OCI-LY7 (cell line): Measurements from ENCODE around the gene AHSG. TPM values are rescaled to one million over a fixed set of nuclear protein-coding genes. Genes with fewer than 3 reads are reported as not detected.

Experiments
- BruUV-seq: library from RNA; stranded (reverse); fragments of 400-500 nt; replicated peaks from 2 replicates; lab custom pipeline; 2021; lab: Mats Ljungman, UMichigan
- CTCF ChIA-PET: fragments of 300-600 bp; sonication (Branson Sonifier 250); formaldehyde crosslinking; loops from one replicate; lab custom pipeline; 2022; ENCODE audit warnings: antibody characterized with exemption; ENCODE audit not compliant: unreplicated experiment; lab: Charles Lee
- POLR2A ChIA-PET: fragments of 300-600 bp; sonication (Branson Sonifier 250); formaldehyde crosslinking; loops from one replicate; lab custom pipeline; 2022; ENCODE audit warnings: antibody characterized with exemption; lab: Charles Lee
- DNase-seq: peaks from one replicate; pipeline ENCODE4 v3.0.0-alpha.2; 2015; ENCODE audit warnings: low spot score
- H2AFZ ChIP-seq: fragments of 200-600 bp; sonication (generic), shearing (Covaris generic); 2 replicates; pipeline ENCODE4 v1.6.1; 2014; ENCODE audit warnings: mild to moderate bottlenecking, antibody characterized with exemption, low read length, moderate library complexity
- H3K27ac ChIP-seq: fragments of 200-600 bp; sonication (generic); 2 replicates; pipeline ENCODE4 v1.5.1; 2014; ENCODE audit warnings: mixed run types, low read depth, mild to moderate bottlenecking, moderate library complexity, low read length, inconsistent platforms; ENCODE audit not compliant: poor library complexity, severe bottlenecking
- H3K36me3 ChIP-seq: fragments of 200-600 bp; sonication (generic); 2 replicates; pipeline ENCODE4 v1.6.1; 2014; ENCODE audit warnings: mild to moderate bottlenecking, antibody characterized with exemption, low read length, moderate library complexity, mixed read lengths; ENCODE audit not compliant: insufficient read depth
- H3K4me1 ChIP-seq: fragments of 200-600 bp; sonication (generic); 2 replicates; pipeline ENCODE4 v1.5.1; 2014; ENCODE audit warnings: mild to moderate bottlenecking, low read length; ENCODE audit not compliant: insufficient read depth, poor library complexity, severe bottlenecking
- H3K4me2 ChIP-seq: fragments of 200-600 bp; sonication (generic); 2 replicates; pipeline ENCODE4 v1.6.1; 2014; ENCODE audit warnings: mild to moderate bottlenecking, low read length
- H3K4me3 ChIP-seq: fragments of 200-600 bp; sonication (generic); 2 replicates; pipeline ENCODE4 v1.5.1; 2014; ENCODE audit warnings: mild to moderate bottlenecking, low read depth, low read length; ENCODE audit not compliant: poor library complexity, severe bottlenecking
- H3K79me2 ChIP-seq: fragments of 200-600 bp; sonication (generic); 2 replicates; pipeline ENCODE4 v1.6.1; 2016; ENCODE audit warnings: low read depth, mild to moderate bottlenecking, low read length, moderate library complexity, mixed read lengths; ENCODE audit not compliant: insufficient read depth
- H3K9me2 ChIP-seq: fragments of 200-600 bp; sonication (generic); 2 replicates; pipeline ENCODE4 v1.6.1; 2016; ENCODE audit warnings: mild to moderate bottlenecking, low read length, mixed read lengths; ENCODE audit not compliant: insufficient read depth
- H3K9me3 ChIP-seq: fragments of 200-600 bp; sonication (generic); 2 replicates; pipeline ENCODE4 v1.6.1; 2014; ENCODE audit warnings: mild to moderate bottlenecking, mixed run types, low read length, mixed read lengths
- H4K20me1 ChIP-seq: fragments of 200-600 bp; sonication (generic); 2 replicates; pipeline ENCODE4 v1.6.1; 2014; ENCODE audit warnings: mild to moderate bottlenecking, antibody characterized with exemption, low read length, moderate library complexity, mixed read lengths; ENCODE audit not compliant: insufficient read depth
- EZH2phosphoT487 ChIP-seq: fragments of 200-600 bp; sonication (generic); IDR thresholded peaks from 2 replicates; pipeline ENCODE4 v1.6.1; 2018; ENCODE audit warnings: low read depth, borderline replicate concordance, mild to moderate bottlenecking, mixed run types, antibody characterized with exemption, low read length, moderate library complexity, mixed read lengths
- intact Hi-C: fragments of 100-400 bp; cut with micrococcal nuclease; formaldehyde crosslinking; loops from one replicate; pipeline ENCODE4 v1.10.0; 2022; ENCODE audit not compliant: unreplicated experiment
- total RNA-seq, 2 experiments: library from RNA; depleted of rRNA in 1 of 2; stranded (reverse); fragments of >200 nt in 1 of 2; shearing (Covaris generic) in 1 of 2; gene quantifications; 2 replicates each; pipeline ENCODE4 v1.2.3, GENCODE V29; 2014 to 2022
- TF ChIP-seq, protein P1 (sequence below): fragments of 200-600 bp; sonication (generic); conservative IDR thresholded peaks from 2 replicates; pipeline ENCODE4 v1.5.1; 2014; ENCODE audit warnings: mild to moderate bottlenecking, antibody characterized with exemption, low read length, moderate library complexity, mixed read lengths

The AHSG gene
- total RNA-seq, 2 experiments from 2014 or later = not detected

- Histone ChIP-seq H3K4me2 (no peak overlapping the region), H3K27ac (no peak overlapping the region), H3K9me2 (no peaks in the 10 kb centered on the region), H3K36me3 (peaks cover 12% of the 10 kb centered on the region; the same call in 1 of the 2 replicates), H3K4me1 (no peaks in the 10 kb centered on the region), H2AFZ (no peak overlapping the region), H3K4me3 (no peak overlapping the region), H4K20me1 (no peaks in the 10 kb centered on the region), H3K79me2 (no peaks in the 10 kb centered on the region), H3K9me3 (no peaks in the 10 kb centered on the region)
- no peak for DNase-seq
- BruUV-seq = no TSS peak
- POLR2A ChIA-PET = interaction anchor here (0.6 to 1.5 kb wide), 6 partner anchors 10 to 1009 kb away, joined by 3 to 4 read pairs (median 3); partner anchors contain the start of genes RPL39L and SENP2
- intact Hi-C loops = no loop called here
- no peak for TF ChIP-seq EZH2phosphoT487
- TF ChIP-seq, protein P1, sequence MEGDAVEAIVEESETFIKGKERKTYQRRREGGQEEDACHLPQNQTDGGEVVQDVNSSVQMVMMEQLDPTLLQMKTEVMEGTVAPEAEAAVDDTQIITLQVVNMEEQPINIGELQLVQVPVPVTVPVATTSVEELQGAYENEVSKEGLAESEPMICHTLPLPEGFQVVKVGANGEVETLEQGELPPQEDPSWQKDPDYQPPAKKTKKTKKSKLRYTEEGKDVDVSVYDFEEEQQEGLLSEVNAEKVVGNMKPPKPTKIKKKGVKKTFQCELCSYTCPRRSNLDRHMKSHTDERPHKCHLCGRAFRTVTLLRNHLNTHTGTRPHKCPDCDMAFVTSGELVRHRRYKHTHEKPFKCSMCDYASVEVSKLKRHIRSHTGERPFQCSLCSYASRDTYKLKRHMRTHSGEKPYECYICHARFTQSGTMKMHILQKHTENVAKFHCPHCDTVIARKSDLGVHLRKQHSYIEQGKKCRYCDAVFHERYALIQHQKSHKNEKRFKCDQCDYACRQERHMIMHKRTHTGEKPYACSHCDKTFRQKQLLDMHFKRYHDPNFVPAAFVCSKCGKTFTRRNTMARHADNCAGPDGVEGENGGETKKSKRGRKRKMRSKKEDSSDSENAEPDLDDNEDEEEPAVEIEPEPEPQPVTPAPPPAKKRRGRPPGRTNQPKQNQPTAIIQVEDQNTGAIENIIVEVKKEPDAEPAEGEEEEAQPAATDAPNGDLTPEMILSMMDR = no peak
- CTCF ChIA-PET = no interaction called here
Observed at GRCh38 chr3:186590580-186591295, 22.1 kb upstream of the AHSG start.

DNA sequence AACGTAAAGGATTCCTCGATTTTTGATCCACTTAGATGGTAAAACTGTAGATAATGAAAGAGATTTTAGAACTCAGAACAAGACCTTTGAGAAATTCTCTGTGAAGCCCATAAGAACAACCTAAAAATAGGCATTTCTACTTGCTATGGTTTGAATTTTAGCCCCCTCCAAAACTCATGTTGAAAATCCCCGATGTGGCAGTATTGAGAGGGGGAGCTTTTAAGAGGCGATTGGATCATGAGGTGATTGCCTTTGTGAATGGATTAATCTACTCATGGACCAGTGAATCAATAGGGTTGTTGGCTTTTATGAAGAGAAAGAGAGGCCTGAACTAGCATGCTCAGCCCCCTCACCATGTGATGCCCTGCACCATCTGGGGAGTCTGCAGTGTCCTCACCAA, 20.2 kb upstream of the AHSG start:
- Histone ChIP-seq H3K4me1 (no peaks in the 10 kb centered on the region), H3K79me2 (no peaks in the 10 kb centered on the region), H3K4me3 (no peak overlapping the region), H3K36me3 (peaks cover 3% of the 10 kb centered on the region; the same call in 1 of the 2 replicates), H3K4me2 (no peak overlapping the region), H4K20me1 (no peaks in the 10 kb centered on the region), H3K27ac (no peak overlapping the region), H2AFZ (no peak overlapping the region), H3K9me2 (no peaks in the 10 kb centered on the region), H3K9me3 (no peaks in the 10 kb centered on the region)
- no peak for DNase-seq
- TF ChIP-seq EZH2phosphoT487 = no peak
- TF ChIP-seq, protein P1 = no peak
- POLR2A ChIA-PET = interaction anchor here (1.6 kb wide), 1 partner anchor 20 kb away, joined by 5 read pairs; no protein-coding TSS in a partner anchor
- BruUV-seq = no TSS peak
- intact Hi-C loops = no loop called here
- CTCF ChIA-PET = no interaction called here

DNA sequence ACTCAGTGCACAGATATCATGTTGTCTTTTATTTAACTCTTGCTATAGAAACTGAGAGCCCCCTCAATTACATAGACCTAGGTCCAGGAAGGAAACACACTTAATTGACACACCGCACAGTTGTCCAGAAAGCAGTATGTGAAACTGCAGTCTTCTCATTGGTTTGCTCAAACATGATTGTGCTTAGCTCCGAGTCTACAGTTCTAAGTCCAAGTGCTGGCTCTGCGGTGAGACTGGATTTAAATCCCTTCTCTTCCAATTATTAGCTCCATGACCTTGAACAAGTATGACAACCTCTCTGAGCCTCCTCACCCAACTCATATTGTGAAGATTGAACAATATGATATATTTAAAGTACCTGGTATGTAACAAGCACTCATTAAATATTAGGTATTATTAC, 19.0 kb upstream of the AHSG start:
- no TSS peak for BruUV-seq
- ChIA-PET POLR2A (interaction anchor here (0.5 to 1.6 kb wide), 5 partner anchors 9 to 1268 kb away, joined by 3 to 5 read pairs (median 4); no protein-coding TSS in a partner anchor), CTCF (no interaction called here)
- no peak for DNase-seq
- H3K9me2 ChIP-seq = no peaks in the 10 kb centered on the region
- intact Hi-C loops = no loop called here
- H3K27ac ChIP-seq = no peak overlapping the region
- H2AFZ ChIP-seq = no peak overlapping the region
- H4K20me1 ChIP-seq = no peaks in the 10 kb centered on the region
- no peaks in the 10 kb centered on the region for H3K9me3 ChIP-seq
- no peaks in the 10 kb centered on the region for H3K4me1 ChIP-seq
- no peaks in the 10 kb centered on the region for H3K36me3 ChIP-seq
- no peak overlapping the region for H3K4me3 ChIP-seq
- no peak for TF ChIP-seq EZH2phosphoT487
- no peak overlapping the region for H3K4me2 ChIP-seq
- H3K79me2 ChIP-seq = no peaks in the 10 kb centered on the region
